IMR-90 (cell line): ENCODE measurements around the gene CHRM5.

Experiments
- CEBPB ChIP-seq: IDR thresholded peaks from 2 replicates; pipeline ENCODE4 v1.6.1; 2012; ENCODE audit warnings: low read depth, low read length, improper control_type of control experiment
- CTCF ChIP-seq: conservative IDR thresholded peaks from 2 replicates; pipeline ENCODE4 v1.5.1; 2012; ENCODE audit warnings: mild to moderate bottlenecking, low read depth, low read length, improper control_type of control experiment
- FOS ChIP-seq: fragments of 150-350 bp; IDR thresholded peaks from 2 replicates; pipeline ENCODE4 v1.6.1; 2016; ENCODE audit warnings: low read depth, low read length
- MAZ ChIP-seq: IDR thresholded peaks from 2 replicates; pipeline ENCODE4 v1.6.1; 2012; ENCODE audit warnings: low read depth, mild to moderate bottlenecking, low read length, improper control_type of control experiment, moderate library complexity, borderline replicate concordance
- POLR2A ChIP-seq: IDR thresholded peaks from 2 replicates; pipeline ENCODE4 v1.6.1; 2012; ENCODE audit warnings: mild to moderate bottlenecking, low read depth, low read length

GRCh38 chr15:34078900-34079299 lies 110.6 kb downstream of the CHRM5 start:
- TF ChIP-seq CTCF (no peak), FOS (no peak), CEBPB (no peak), MAZ (no peak), POLR2A (no peak)
